Fibroblast of gingiva (primary cell): Measurements from ENCODE around the gene SPSB4.
"Not testable (repeated sequence)": the region's sequence is repeated elsewhere in the genome, so short reads cannot be mapped to it uniquely, and the experiment has no call there.

ENCODE experiments used
- DNase-seq: peaks from one replicate; pipeline ENCODE4 v3.0.0-alpha.2; 2011; ENCODE audit warnings: low read depth

SPSB4 gene

GRCh38 chr3:141095546-141095937, 44.4 kb downstream of the SPSB4 start:
- DNase-seq: no peak

GRCh38 chr3:141096164-141096563, 45.0 kb downstream of the SPSB4 start:
- DNase-seq: no peak

- no peak for DNase-seq
Observed at GRCh38 chr3:141096981-141097380, 45.8 kb downstream of the SPSB4 start.

GRCh38 chr3:141100112-141100511, 49.0 kb downstream of the SPSB4 start:
- no peak for DNase-seq

- no peak for DNase-seq
Observed at GRCh38 chr3:141100531-141101320, 49.6 kb downstream of the SPSB4 start.

GRCh38 chr3:141102372-141102771, 51.2 kb downstream of the SPSB4 start:
- no peak for DNase-seq

GRCh38 chr3:141103067-141103466, 51.9 kb downstream of the SPSB4 start:
- no peak for DNase-seq

- DNase-seq: no peak
Observed at GRCh38 chr3:141103503-141103902, 52.4 kb downstream of the SPSB4 start.

GRCh38 chr3:141104151-141104821, 53.1 kb downstream of the SPSB4 start:
- no peak for DNase-seq

GRCh38 chr3:141105828-141106628, 54.9 kb downstream of the SPSB4 start:
- DNase-seq: peak; percentile 78

- DNase-seq: no peak
Observed at GRCh38 chr3:141106842-141107241, 55.7 kb downstream of the SPSB4 start.

GRCh38 chr3:141108039-141108438, 56.9 kb downstream of the SPSB4 start:
- DNase-seq: no peak

GRCh38 chr3:141109751-141110150, 58.6 kb downstream of the SPSB4 start:
- no peak for DNase-seq

- no peak for DNase-seq
Observed at GRCh38 chr3:141110322-141110721, 59.2 kb downstream of the SPSB4 start.

- no peak for DNase-seq
Observed at GRCh38 chr3:141111364-141112155, 60.4 kb downstream of the SPSB4 start.

- DNase-seq: no peak
Observed at GRCh38 chr3:141112686-141113297, 61.6 kb downstream of the SPSB4 start.

- not testable (repeated sequence) for DNase-seq
Observed at GRCh38 chr3:141113680-141114079, 62.5 kb downstream of the SPSB4 start.

GRCh38 chr3:141114179-141114745, 63.1 kb downstream of the SPSB4 start:
- DNase-seq: no peak

- no peak for DNase-seq
Observed at GRCh38 chr3:141114816-141115460, 63.8 kb downstream of the SPSB4 start.

- DNase-seq: peak; percentile 23
Observed at GRCh38 chr3:141115789-141116541, 64.8 kb downstream of the SPSB4 start.
